ENCODE measurements around the gene ACLY.

GRCh38 chr17:41967921-41968578 lies 49.3 kb upstream of the ACLY start:
- TF ChIP-seq ZNF404 (tag by site-specific recombination; IDR thresholded peaks at IDR 0.05) = no peak
- TF ChIP-seq GFI1B (tag by site-specific recombination; IDR thresholded peaks at IDR 0.05) = no peak
- TF ChIP-seq, protein P1, sequence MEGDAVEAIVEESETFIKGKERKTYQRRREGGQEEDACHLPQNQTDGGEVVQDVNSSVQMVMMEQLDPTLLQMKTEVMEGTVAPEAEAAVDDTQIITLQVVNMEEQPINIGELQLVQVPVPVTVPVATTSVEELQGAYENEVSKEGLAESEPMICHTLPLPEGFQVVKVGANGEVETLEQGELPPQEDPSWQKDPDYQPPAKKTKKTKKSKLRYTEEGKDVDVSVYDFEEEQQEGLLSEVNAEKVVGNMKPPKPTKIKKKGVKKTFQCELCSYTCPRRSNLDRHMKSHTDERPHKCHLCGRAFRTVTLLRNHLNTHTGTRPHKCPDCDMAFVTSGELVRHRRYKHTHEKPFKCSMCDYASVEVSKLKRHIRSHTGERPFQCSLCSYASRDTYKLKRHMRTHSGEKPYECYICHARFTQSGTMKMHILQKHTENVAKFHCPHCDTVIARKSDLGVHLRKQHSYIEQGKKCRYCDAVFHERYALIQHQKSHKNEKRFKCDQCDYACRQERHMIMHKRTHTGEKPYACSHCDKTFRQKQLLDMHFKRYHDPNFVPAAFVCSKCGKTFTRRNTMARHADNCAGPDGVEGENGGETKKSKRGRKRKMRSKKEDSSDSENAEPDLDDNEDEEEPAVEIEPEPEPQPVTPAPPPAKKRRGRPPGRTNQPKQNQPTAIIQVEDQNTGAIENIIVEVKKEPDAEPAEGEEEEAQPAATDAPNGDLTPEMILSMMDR (tag by site-specific recombination; IDR thresholded peaks at IDR 0.05) = no peak
- TF ChIP-seq ZNF48 (tag by site-specific recombination; IDR thresholded peaks at IDR 0.05) = no peak
- TF ChIP-seq, protein P2, sequence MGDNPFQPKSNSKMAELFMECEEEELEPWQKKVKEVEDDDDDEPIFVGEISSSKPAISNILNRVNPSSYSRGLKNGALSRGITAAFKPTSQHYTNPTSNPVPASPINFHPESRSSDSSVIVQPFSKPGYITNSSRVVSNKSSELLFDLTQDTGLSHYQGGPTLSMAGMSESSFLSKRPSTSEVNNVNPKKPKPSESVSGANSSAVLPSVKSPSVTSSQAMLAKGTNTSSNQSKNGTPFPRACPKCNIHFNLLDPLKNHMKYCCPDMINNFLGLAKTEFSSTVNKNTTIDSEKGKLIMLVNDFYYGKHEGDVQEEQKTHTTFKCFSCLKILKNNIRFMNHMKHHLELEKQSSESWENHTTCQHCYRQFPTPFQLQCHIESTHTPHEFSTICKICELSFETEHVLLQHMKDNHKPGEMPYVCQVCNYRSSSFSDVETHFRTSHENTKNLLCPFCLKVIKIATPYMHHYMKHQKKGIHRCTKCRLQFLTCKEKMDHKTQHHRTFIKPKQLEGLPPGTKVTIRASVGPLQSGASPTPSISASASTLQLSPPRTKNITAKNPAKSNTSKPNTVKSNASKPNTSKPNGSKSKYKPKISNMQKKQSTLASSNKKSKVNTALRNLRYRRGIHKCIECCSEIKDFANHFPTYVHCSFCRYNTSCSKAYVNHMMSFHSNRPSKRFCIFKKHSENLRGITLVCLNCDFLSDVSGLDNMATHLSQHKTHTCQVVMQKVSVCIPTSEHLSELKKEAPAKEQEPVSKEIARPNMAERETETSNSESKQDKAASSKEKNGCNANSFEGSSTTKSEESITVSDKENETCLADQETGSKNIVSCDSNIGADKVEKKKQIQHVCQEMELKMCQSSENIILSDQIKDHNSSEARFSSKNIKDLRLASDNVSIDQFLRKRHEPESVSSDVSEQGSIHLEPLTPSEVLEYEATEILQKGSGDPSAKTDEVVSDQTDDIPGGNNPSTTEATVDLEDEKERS (tag by site-specific recombination; IDR thresholded peaks at IDR 0.05) = no peak
- TF ChIP-seq, protein P3, sequence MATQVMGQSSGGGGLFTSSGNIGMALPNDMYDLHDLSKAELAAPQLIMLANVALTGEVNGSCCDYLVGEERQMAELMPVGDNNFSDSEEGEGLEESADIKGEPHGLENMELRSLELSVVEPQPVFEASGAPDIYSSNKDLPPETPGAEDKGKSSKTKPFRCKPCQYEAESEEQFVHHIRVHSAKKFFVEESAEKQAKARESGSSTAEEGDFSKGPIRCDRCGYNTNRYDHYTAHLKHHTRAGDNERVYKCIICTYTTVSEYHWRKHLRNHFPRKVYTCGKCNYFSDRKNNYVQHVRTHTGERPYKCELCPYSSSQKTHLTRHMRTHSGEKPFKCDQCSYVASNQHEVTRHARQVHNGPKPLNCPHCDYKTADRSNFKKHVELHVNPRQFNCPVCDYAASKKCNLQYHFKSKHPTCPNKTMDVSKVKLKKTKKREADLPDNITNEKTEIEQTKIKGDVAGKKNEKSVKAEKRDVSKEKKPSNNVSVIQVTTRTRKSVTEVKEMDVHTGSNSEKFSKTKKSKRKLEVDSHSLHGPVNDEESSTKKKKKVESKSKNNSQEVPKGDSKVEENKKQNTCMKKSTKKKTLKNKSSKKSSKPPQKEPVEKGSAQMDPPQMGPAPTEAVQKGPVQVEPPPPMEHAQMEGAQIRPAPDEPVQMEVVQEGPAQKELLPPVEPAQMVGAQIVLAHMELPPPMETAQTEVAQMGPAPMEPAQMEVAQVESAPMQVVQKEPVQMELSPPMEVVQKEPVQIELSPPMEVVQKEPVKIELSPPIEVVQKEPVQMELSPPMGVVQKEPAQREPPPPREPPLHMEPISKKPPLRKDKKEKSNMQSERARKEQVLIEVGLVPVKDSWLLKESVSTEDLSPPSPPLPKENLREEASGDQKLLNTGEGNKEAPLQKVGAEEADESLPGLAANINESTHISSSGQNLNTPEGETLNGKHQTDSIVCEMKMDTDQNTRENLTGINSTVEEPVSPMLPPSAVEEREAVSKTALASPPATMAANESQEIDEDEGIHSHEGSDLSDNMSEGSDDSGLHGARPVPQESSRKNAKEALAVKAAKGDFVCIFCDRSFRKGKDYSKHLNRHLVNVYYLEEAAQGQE (tag by site-specific recombination; IDR thresholded peaks at IDR 0.05) = no peak
- TF ChIP-seq ZNF747 (tag by site-specific recombination; IDR thresholded peaks at IDR 0.05) = no peak
- TF ChIP-seq ZNF571 (tag by site-specific recombination; IDR thresholded peaks at IDR 0.05) = no peak
- no peak for TF ChIP-seq ZNF354C (tag by site-specific recombination; IDR thresholded peaks at IDR 0.05; ENCODE audit: borderline replicate concordance, low read depth)
- no peak for TF ChIP-seq ZSCAN16 (tag by site-specific recombination; IDR thresholded peaks at IDR 0.05)
- TF ChIP-seq TCF7L2 (IDR thresholded peaks at IDR 0.05; ENCODE audit: borderline replicate concordance, low read depth, low read length) = no peak
- TF ChIP-seq ZBTB1 (tag by site-specific recombination; IDR thresholded peaks at IDR 0.05) = no peak
- TF ChIP-seq ZNF830 (tag by site-specific recombination; IDR thresholded peaks at IDR 0.05; ENCODE audit: low read depth) = no peak
- no peak for TF ChIP-seq ZNF394 (tag by site-specific recombination; IDR thresholded peaks at IDR 0.05; ENCODE audit: borderline replicate concordance)

All from HEK293 (cell line).